IMR-90 (cell line): ENCODE measurements around the gene RYR1. TPM values are rescaled to one million over a fixed set of nuclear protein-coding genes. Genes with fewer than 3 reads are reported as not detected.

Experiments used
- ATAC-seq: fragments of 200-7000 bp; cut with Tn5 transposase; 2 replicates; pipeline ENCODE4 v1.9.1; 2020; ENCODE audit warnings: low read depth, mild to moderate bottlenecking, moderate library complexity
- BruUV-seq: library from RNA; stranded (reverse); fragments of 400-500 nt; replicated peaks from 2 replicates; lab custom pipeline; 2021; lab: Mats Ljungman, UMichigan
- CTCF ChIA-PET: fragments of 300-600 bp; formaldehyde crosslinking; extraction: SDS; loops from one replicate; lab custom pipeline; 2021; ENCODE audit warnings: antibody characterized with exemption; lab: Yijun Ruan, JAX
- POLR2A ChIA-PET: fragments of 300-600 bp; sonication (Branson Sonifier 250); formaldehyde crosslinking; loops from one replicate; lab custom pipeline; 2022; ENCODE audit warnings: antibody characterized with exemption; ENCODE audit not compliant: unreplicated experiment; lab: Charles Lee
- DNase-seq: peaks from one replicate; pipeline ENCODE4 v3.0.0; 2013
- H2AFZ ChIP-seq: replicated peaks from 2 replicates; pipeline ENCODE3; 2013; ENCODE audit warnings: low read length, mild to moderate bottlenecking; ENCODE audit not compliant: poor library complexity
- H2AK5ac ChIP-seq: 2 replicates; pipeline ENCODE4 v1.6.1; 2013; ENCODE audit warnings: low read depth, low read length, inconsistent platforms
- H2AK9ac ChIP-seq: replicated peaks from 2 replicates; pipeline ENCODE3; 2013; ENCODE audit warnings: mild to moderate bottlenecking, low read depth, low read length, moderate library complexity; ENCODE audit not compliant: poor library complexity
- H2BK120ac ChIP-seq: 2 replicates; pipeline ENCODE4 v1.6.1; 2013; ENCODE audit warnings: low read depth, low read length, inconsistent platforms
- H2BK15ac ChIP-seq: 3 replicates; pipeline ENCODE4 v1.6.1; 2013; ENCODE audit warnings: low read depth, low read length, inconsistent platforms
- H2BK20ac ChIP-seq: 2 replicates; pipeline ENCODE4 v1.6.1; 2013; ENCODE audit warnings: low read depth, mild to moderate bottlenecking, inconsistent platforms, low read length, moderate library complexity
- H2BK5ac ChIP-seq: 2 replicates; pipeline ENCODE4 v1.6.1; 2013; ENCODE audit warnings: mild to moderate bottlenecking, low read depth, low read length, inconsistent platforms; ENCODE audit not compliant: poor library complexity, severe bottlenecking
- H3K14ac ChIP-seq: replicated peaks from 2 replicates; pipeline ENCODE4 v1.6.1; 2013; ENCODE audit warnings: low read depth, low read length, inconsistent platforms
- H3K18ac ChIP-seq: 2 replicates; pipeline ENCODE4 v1.6.1; 2013; ENCODE audit warnings: low read depth, low read length, control low read depth
- H3K23ac ChIP-seq: 2 replicates; pipeline ENCODE4 v1.6.1; 2013; ENCODE audit warnings: low read depth, low read length, inconsistent platforms
- H3K27ac ChIP-seq: 2 replicates; pipeline ENCODE4 v1.5.1; 2013; ENCODE audit warnings: mild to moderate bottlenecking, control low read depth, low read length; ENCODE audit not compliant: insufficient read depth
- H3K27me3 ChIP-seq: 2 replicates; pipeline ENCODE4 v1.6.1; 2013; ENCODE audit warnings: low read length; ENCODE audit not compliant: control insufficient read depth, insufficient read depth
- H3K36me3 ChIP-seq: 2 replicates; pipeline ENCODE4 v1.6.1; 2013; ENCODE audit warnings: low read length, mixed read lengths; ENCODE audit not compliant: control insufficient read depth, insufficient read depth
- H3K4ac ChIP-seq: 2 replicates; pipeline ENCODE4 v1.6.1; 2013; ENCODE audit warnings: low read depth, low read length, inconsistent platforms
- H3K4me1 ChIP-seq: 2 replicates; pipeline ENCODE4 v1.6.1; 2013; ENCODE audit warnings: low read length, mixed read lengths; ENCODE audit not compliant: control insufficient read depth, insufficient read depth
- H3K4me2 ChIP-seq: 2 replicates; pipeline ENCODE4 v1.6.1; 2013; ENCODE audit warnings: low read depth, mild to moderate bottlenecking, control low read depth, low read length, moderate library complexity
- H3K4me3 ChIP-seq: 2 replicates; pipeline ENCODE4 v1.5.1; 2013; ENCODE audit warnings: low read depth, mild to moderate bottlenecking, control low read depth, low read length, moderate library complexity; ENCODE audit not compliant: insufficient read depth
- H3K56ac ChIP-seq: 2 replicates; pipeline ENCODE4 v1.6.1; 2013; ENCODE audit warnings: low read length, inconsistent platforms; ENCODE audit not compliant: insufficient read depth; ENCODE audit errors: extremely low read depth
- H3K79me1 ChIP-seq, 2 experiments: 2 replicates each; pipeline ENCODE4 v1.6.1; 2013; ENCODE audit warnings: low read length in 2 of 2, inconsistent platforms in 1 of 2, low read depth in 1 of 2
- H3K9ac ChIP-seq: 2 replicates; pipeline ENCODE4 v1.6.1; 2013; ENCODE audit warnings: low read depth, low read length, control low read depth
- H3K9me1 ChIP-seq: 2 replicates; pipeline ENCODE4 v1.6.1; 2013; ENCODE audit warnings: low read length, inconsistent platforms; ENCODE audit not compliant: insufficient read depth
- H3K9me3 ChIP-seq: 2 replicates; pipeline ENCODE4 v1.6.1; 2013; ENCODE audit warnings: low read length; ENCODE audit not compliant: control insufficient read depth, insufficient read depth
- H4K20me1 ChIP-seq: 2 replicates; pipeline ENCODE4 v1.6.1; 2013; ENCODE audit warnings: low read length, inconsistent platforms; ENCODE audit not compliant: insufficient read depth
- H4K5ac ChIP-seq: 2 replicates; pipeline ENCODE4 v1.6.1; 2013; ENCODE audit warnings: mild to moderate bottlenecking, low read depth, low read length, control low read depth
- H4K8ac ChIP-seq, 2 experiments: 2 replicates each; pipeline ENCODE4 v1.6.1; 2013; ENCODE audit warnings: low read depth in 2 of 2, low read length in 2 of 2, control low read depth in 1 of 2, inconsistent platforms in 1 of 2
- H4K91ac ChIP-seq: 2 replicates; pipeline ENCODE4 v1.6.1; 2013; ENCODE audit warnings: low read depth, low read length, inconsistent platforms; ENCODE audit not compliant: insufficient read depth
- BHLHE40 ChIP-seq: fragments of 150-350 bp; IDR thresholded peaks from 2 replicates; pipeline ENCODE4 v1.6.1; 2016; ENCODE audit warnings: mild to moderate bottlenecking, low read depth, low read length
- CHD1 ChIP-seq: IDR thresholded peaks from 2 replicates; pipeline ENCODE4 v1.6.1; 2012; ENCODE audit warnings: low read depth, low read length, improper control_type of control experiment
- CTCF ChIP-seq: conservative IDR thresholded peaks from 2 replicates; pipeline ENCODE4 v1.5.1; 2012; ENCODE audit warnings: mild to moderate bottlenecking, low read depth, low read length, improper control_type of control experiment
- FOS ChIP-seq: fragments of 150-350 bp; IDR thresholded peaks from 2 replicates; pipeline ENCODE4 v1.6.1; 2016; ENCODE audit warnings: low read depth, low read length
- RAD21 ChIP-seq: IDR thresholded peaks from 2 replicates; pipeline ENCODE4 v1.6.1; 2012; ENCODE audit warnings: low read length, improper control_type of control experiment
- RCOR1 ChIP-seq: IDR thresholded peaks from 2 replicates; pipeline ENCODE4 v1.6.1; 2012; ENCODE audit warnings: mild to moderate bottlenecking, low read length, improper control_type of control experiment; ENCODE audit not compliant: insufficient replicate concordance
- RFX5 ChIP-seq: IDR thresholded peaks from 2 replicates; pipeline ENCODE4 v1.8.0; 2012; ENCODE audit warnings: low read depth, mild to moderate bottlenecking, low read length, moderate library complexity
- USF2 ChIP-seq: fragments of 150-350 bp; IDR thresholded peaks from 2 replicates; pipeline ENCODE4 v1.6.1; 2017; ENCODE audit warnings: mild to moderate bottlenecking, antibody characterized with exemption, low read length, low read depth
- WGBS, 2 experiments: methylation state at CpG; one replicate each; pipeline versions ENCODE4 v1.1.5 to v1.1.7; 2013; ENCODE audit warnings: missing lambda C conversion rate in 2 of 2; ENCODE audit not compliant: insufficient read length in 1 of 2; ENCODE audit errors: extremely low coverage in 2 of 2; 5-methylcytosine and 5-hydroxymethylcytosine counted together
- dilution Hi-C: fragments of 300-500 bp; cut with HindIII; formaldehyde crosslinking; loops from one replicate; pipeline ENCODE4 v1.14.3; 2018; ENCODE audit warnings: low sequenced_read_pairs; ENCODE audit not compliant: unreplicated experiment
- in situ Hi-C: fragments of 300-500 bp; cut with MboI; formaldehyde crosslinking; loops from 3 replicates; pipeline ENCODE4 v1.14.3; 2019; ENCODE audit warnings: low sequenced_read_pairs, inconsistent platforms, mixed read lengths
- intact Hi-C: fragments of 100-400 bp; cut with micrococcal nuclease; formaldehyde crosslinking; loops from 2 replicates; pipeline ENCODE4 v1.10.0; 2022
- polyA plus RNA-seq, 3 experiments: library from polyadenylated mRNA; depleted of rRNA; stranded (reverse); fragments of >200 nt; gene quantifications; 2 replicates each; pipeline ENCODE4 v1.2.3, GENCODE V29; 2012; ENCODE audit warnings: low replicate concordance in 1 of 3
- total RNA-seq: library from RNA; depleted of rRNA; stranded (reverse); fragments of >200 nt; gene quantifications from 2 replicates; pipeline ENCODE4 v1.2.3, GENCODE V29; 2012

The RYR1 gene
- total and polyA plus RNA-seq, 2 of the 4 experiments (the other 2 are of a cell fraction), result not detected

DNA sequence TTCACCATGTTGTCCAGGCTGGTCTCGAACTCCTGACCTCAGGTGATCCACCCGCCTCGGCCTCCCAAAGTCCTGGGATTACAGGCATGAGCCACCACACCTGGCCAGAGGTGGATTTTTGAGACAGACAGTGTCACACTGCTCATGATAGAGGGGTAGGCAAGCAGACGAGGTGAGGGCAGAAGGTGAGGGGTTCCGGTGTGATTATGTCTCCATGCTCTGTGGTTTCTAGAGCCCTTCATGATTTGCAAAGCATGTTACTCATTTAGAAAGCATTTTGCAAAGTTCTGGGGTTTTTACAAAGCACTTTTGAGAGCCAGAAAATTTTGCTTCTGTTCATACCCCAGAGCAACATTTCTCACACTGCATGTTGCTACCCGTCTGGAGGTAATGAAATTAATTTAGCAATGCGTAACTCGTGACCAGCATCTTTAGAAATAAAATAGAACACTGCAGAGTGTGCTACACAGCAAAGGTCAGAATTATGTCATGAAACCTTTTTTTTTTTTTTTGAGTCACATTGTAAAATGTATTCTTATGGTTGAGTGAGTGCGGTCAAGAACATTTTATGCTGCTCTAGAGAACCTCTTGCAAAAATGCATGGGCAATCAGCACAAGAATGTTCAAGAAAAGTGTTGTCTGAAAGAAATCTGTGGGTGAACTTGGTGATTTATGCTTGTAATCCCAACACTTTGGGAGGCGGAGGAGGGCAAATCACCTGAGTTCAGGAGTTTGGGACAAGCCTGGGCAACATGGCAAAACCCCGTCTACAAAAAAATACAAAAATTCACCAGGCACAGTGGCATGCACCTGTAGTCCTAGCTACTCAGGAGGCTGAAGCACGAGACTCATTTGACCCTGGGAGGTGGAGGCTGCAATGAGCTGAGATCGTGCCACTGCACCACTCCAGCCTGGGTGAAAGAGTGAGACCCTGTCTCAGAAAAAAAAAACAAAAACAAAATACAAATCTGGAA is 126.2 kb downstream of the RYR1 start (continued):
- TF ChIP-seq CTCF, result no peak

GRCh38 chr19:38561053-38561606 is 127.6 kb downstream of the RYR1 start:
- H3K9ac ChIP-seq, result no peak overlapping the region
- no peak overlapping the region for H2AFZ ChIP-seq
- H4K91ac ChIP-seq, result no peak overlapping the region
- no peak overlapping the region for H2AK5ac ChIP-seq
- no peaks in the 10 kb centered on the region for H3K9me3 ChIP-seq
- WGBS, 2 experiments, result 86% methylated on average over 40 of the region's 42 CpGs; no CpG with 5 or more reads in 1 of the 2 experiments
- H4K8ac ChIP-seq, result no peak overlapping the region
- H3K23ac ChIP-seq, result no peak overlapping the region
- H3K79me1 ChIP-seq, result no peaks in the 10 kb centered on the region
- no peak overlapping the region for H3K18ac ChIP-seq
- in situ Hi-C loops (no loop called here), intact Hi-C loops (no loop called here), dilution Hi-C loops (no loop called here)
- no peak overlapping the region for H2BK15ac ChIP-seq
- H2AK9ac ChIP-seq, result no peak overlapping the region
- no peak overlapping the region for H2BK5ac ChIP-seq
- peaks cover 23% of the 10 kb centered on the region for H3K27me3 ChIP-seq
- H3K4me1 ChIP-seq, result no peaks in the 10 kb centered on the region
- no peak overlapping the region for H2BK120ac ChIP-seq
- no peak overlapping the region for H2BK20ac ChIP-seq
- ChIA-PET POLR2A (no interaction called here), CTCF (no interaction called here)
- DNase-seq, result no peak
- no peak overlapping the region for H3K14ac ChIP-seq
- no peaks in the 10 kb centered on the region for H3K36me3 ChIP-seq
- H3K4me3 ChIP-seq, result no peak overlapping the region
- ATAC-seq, result no peak
- no TSS peak for BruUV-seq
- H3K9me1 ChIP-seq, result no peaks in the 10 kb centered on the region
- H3K27ac ChIP-seq, result no peak overlapping the region
- no peak overlapping the region for H4K5ac ChIP-seq
- H3K56ac ChIP-seq, result no peak overlapping the region
- H4K20me1 ChIP-seq, result no peaks in the 10 kb centered on the region
- no peak overlapping the region for H3K4ac ChIP-seq
- no peak overlapping the region for H3K4me2 ChIP-seq
- TF ChIP-seq USF2 (no peak), CHD1 (no peak), RFX5 (no peak), BHLHE40 (no peak), RCOR1 (no peak), CTCF (no peak), RAD21 (no peak), FOS (no peak)
